B cell (primary cell): Measurements from ENCODE around the gene MYLK4. TPM values are rescaled to one million over a fixed set of nuclear protein-coding genes. Genes with fewer than 3 reads are reported as not detected.

Experiments used
- ATAC-seq: fragments of 200-7000 bp; cut with Tn5 transposase; one replicate; pipeline ENCODE4 v1.10.0; 2021; ENCODE audit warnings: low read depth, mild to moderate bottlenecking, moderate number of reproducible peaks, moderate library complexity
- CTCF ChIA-PET: fragments of 350-600 bp; sonication (Branson Sonifier 250); formaldehyde crosslinking; loops from one replicate; lab custom pipeline; 2021; ENCODE audit warnings: antibody characterized with exemption, inconsistent platforms; lab: Charles Lee
- POLR2A ChIA-PET: fragments of 350-600 bp; sonication (Branson Sonifier 250); formaldehyde crosslinking; loops from one replicate; lab custom pipeline; 2021; ENCODE audit warnings: antibody characterized with exemption; lab: Charles Lee
- DNase-seq: peaks from one replicate; pipeline ENCODE4 v3.0.0; 2013
- H2AFZ ChIP-seq: 2 replicates; pipeline ENCODE4 v1.6.1; 2012; ENCODE audit warnings: mild to moderate bottlenecking, low read depth, low read length; ENCODE audit not compliant: insufficient read depth, poor library complexity, severe bottlenecking
- H3K27ac ChIP-seq, 2 donors: 1 replicate in 1 of 2; 2 replicates in 1 of 2; pipeline ENCODE4 v1.5.1; 2012 to 2013; ENCODE audit warnings: low read length in 2 of 2, mild to moderate bottlenecking in 2 of 2, moderate library complexity in 1 of 2
- H3K27me3 ChIP-seq, 4 experiments: fragments of 200-600 bp in 1 of 4; sonication (generic) in 1 of 4; replicated peaks in 1 of 4; 1 replicate in 2 of 4; 2 replicates in 2 of 4; pipeline versions ENCODE4 v1.6.1 to v1.7.0; 2013 to 2016; ENCODE audit warnings: low read length in 3 of 4, mild to moderate bottlenecking in 2 of 4, mixed read lengths in 1 of 4, moderate library complexity in 1 of 4; ENCODE audit not compliant: insufficient read depth in 4 of 4, control insufficient read depth in 3 of 4; ENCODE audit errors: control extremely low read depth in 1 of 4
- H3K36me3 ChIP-seq, 2 experiments: replicated peaks in 1 of 2; 1 replicate in 1 of 2; 2 replicates in 1 of 2; pipeline versions ENCODE4 v1.6.1 to v1.7.1; 2013; ENCODE audit warnings: low read length in 1 of 2; ENCODE audit not compliant: insufficient read depth in 2 of 2, control insufficient read depth in 1 of 2; ENCODE audit errors: control extremely low read depth in 1 of 2, extremely low read depth in 1 of 2
- H3K4me1 ChIP-seq, 2 donors: fragments of 200-600 bp in 1 of 2; sonication (generic) in 1 of 2; 1 replicate in 1 of 2; 2 replicates in 1 of 2; pipeline versions ENCODE4 v1.5.1 to v1.6.1; 2013 to 2017; ENCODE audit warnings: low read length in 2 of 2; ENCODE audit not compliant: control insufficient read depth in 2 of 2, insufficient read depth in 2 of 2
- H3K4me2 ChIP-seq: replicated peaks from 2 replicates; pipeline ENCODE3; 2012; ENCODE audit warnings: mild to moderate bottlenecking, low read depth, low read length; ENCODE audit not compliant: poor library complexity, severe bottlenecking
- H3K4me3 ChIP-seq, 5 experiments: fragments of 200-600 bp in 1 of 5; sonication (generic) in 1 of 5; 1 replicate in 3 of 5; 2 replicates in 2 of 5; pipeline versions ENCODE4 v1.5.1 to v1.7.0; 2011 to 2016; ENCODE audit warnings: low read length in 4 of 5, mild to moderate bottlenecking in 4 of 5, low read depth in 2 of 5, control low read depth in 1 of 5, moderate library complexity in 1 of 5; ENCODE audit not compliant: insufficient read depth in 1 of 5; ENCODE audit errors: control extremely low read depth in 1 of 5, extremely low read depth in 1 of 5
- H3K79me2 ChIP-seq: fragments of 200-600 bp; sonication (generic); one replicate; pipeline ENCODE4 v1.6.0; 2016; ENCODE audit warnings: low read length; ENCODE audit not compliant: control insufficient read depth, insufficient read depth
- H3K9ac ChIP-seq: fragments of 200-600 bp; sonication (generic); 2 replicates; pipeline ENCODE4 v1.6.1; 2017; ENCODE audit warnings: mild to moderate bottlenecking, low read length, moderate library complexity
- H3K9me3 ChIP-seq, 3 donors: one replicate each; pipeline versions ENCODE4 v1.6.1 to v1.7.1; 2013; ENCODE audit warnings: low read length in 2 of 3; ENCODE audit not compliant: control insufficient read depth in 2 of 3, insufficient read depth in 1 of 3; ENCODE audit errors: control extremely low read depth in 1 of 3
- H4K20me1 ChIP-seq: 2 replicates; pipeline ENCODE4 v1.6.0; 2012; ENCODE audit warnings: mild to moderate bottlenecking, low read length; ENCODE audit not compliant: insufficient read depth, control insufficient read depth, poor library complexity, severe bottlenecking
- H3K27ac Mint-ChIP-seq: one replicate; pipeline ENCODE4 v1.8.0; 2021; ENCODE audit warnings: mixed read lengths
- H3K27me3 Mint-ChIP-seq: one replicate; pipeline ENCODE4 v1.8.0; 2021; ENCODE audit warnings: mixed read lengths
- H3K4me1 Mint-ChIP-seq: one replicate; pipeline ENCODE4 v1.8.0; 2021; ENCODE audit warnings: mixed read lengths
- H3K4me3 Mint-ChIP-seq: one replicate; pipeline ENCODE4 v1.8.0; 2021; ENCODE audit warnings: mixed read lengths
- H3K9me3 Mint-ChIP-seq: one replicate; pipeline ENCODE4 v1.8.0; 2022; ENCODE audit warnings: mixed read lengths; ENCODE audit not compliant: insufficient read depth
- CTCF ChIP-seq: fragments of 200-600 bp; IDR thresholded peaks from one replicate; pipeline ENCODE4 v1.8.0; 2022; ENCODE audit warnings: antibody characterized with exemption, mild to moderate bottlenecking
- EZH2 ChIP-seq: IDR thresholded peaks from 2 replicates; pipeline ENCODE4 v1.6.1; 2012; ENCODE audit warnings: borderline replicate concordance, low read depth, mild to moderate bottlenecking, moderate library complexity, low read length; ENCODE audit not compliant: insufficient read depth, poor library complexity, severe bottlenecking
- WGBS: methylation state at CpG from one replicate; pipeline ENCODE4 v1.1.5; 2013; ENCODE audit warnings: missing lambda C conversion rate; ENCODE audit not compliant: insufficient coverage; 5-methylcytosine and 5-hydroxymethylcytosine counted together
- intact Hi-C: fragments of 100-400 bp; cut with micrococcal nuclease; formaldehyde crosslinking; loops from one replicate; pipeline ENCODE4 v1.10.0; 2022
- polyA plus RNA-seq: library from polyadenylated mRNA; depleted of rRNA; stranded (reverse); fragments of >200 nt; gene quantifications from 2 replicates; pipeline ENCODE4 v1.2.3, GENCODE V29; 2012
- total RNA-seq, 2 donors: library from RNA; stranded (reverse); fragments of 120-200 nt in 1 of 2; gene quantifications; 1 replicate in 1 of 2; 2 replicates in 1 of 2; pipeline versions ENCODE4 v1.2.3 to v1.2.4, GENCODE V29; 2013 to 2022

Gene MYLK4
- total and polyA plus RNA-seq, 2 donors (not counting 1 experiment from before 2014, with no cell fraction given) = 0.51 to 1.2 TPM

- H3K27me3 ChIP-seq = peaks cover 0 to 15% (median 6%) of the 10 kb centered on the region in 4 experiments
- H3K4me2 ChIP-seq = no peak overlapping the region
- ATAC-seq = no peak
- ChIA-PET POLR2A (no interaction called here), CTCF (interaction anchor here (0.7 to 1.4 kb wide), 3 partner anchors 13 to 1160 kb away, joined by 3 read pairs; no protein-coding TSS in a partner anchor)
- no CpG with 5 or more reads among the region's 2 CpGs for WGBS
- peaks cover 0 to 3% (median 0%) of the 10 kb centered on the region in 3 donors for H3K9me3 ChIP-seq
- no peaks in the 10 kb centered on the region for H3K4me1 ChIP-seq
- intact Hi-C loops = no loop called here
- Mint-ChIP-seq H3K27ac (no peak overlapping the region), H3K4me1 (peaks cover 5% of the 10 kb centered on the region), H3K4me3 (no peak overlapping the region), H3K9me3 (peaks cover 2% of the 10 kb centered on the region), H3K27me3 (peaks cover 18% of the 10 kb centered on the region)
- H3K9ac ChIP-seq = no peak overlapping the region
- no peaks in the 10 kb centered on the region for H3K79me2 ChIP-seq
- DNase-seq = no peak
- no peak overlapping the region for H3K27ac ChIP-seq
- no peak overlapping the region for H2AFZ ChIP-seq
- H3K36me3 ChIP-seq = no peaks in the 10 kb centered on the region
- TF ChIP-seq EZH2 (no peak), CTCF (no peak)
- H4K20me1 ChIP-seq = no peaks in the 10 kb centered on the region
- no peak overlapping the region for H3K4me3 ChIP-seq
Measured at GRCh38 chr6:2756241-2756640, 5.5 kb upstream of the MYLK4 start.

GRCh38 chr6:2755456-2755855 lies 4.7 kb upstream of the MYLK4 start:
- Histone ChIP-seq H3K36me3 (no peaks in the 10 kb centered on the region), H3K27me3 (peaks cover 0 to 20% (median 14%) of the 10 kb centered on the region in 4 experiments), H3K79me2 (no peaks in the 10 kb centered on the region), H3K9ac (no peak overlapping the region), H3K4me2 (no peak overlapping the region), H3K9me3 (peaks cover 0 to 3% (median 0%) of the 10 kb centered on the region in 3 donors), H4K20me1 (no peaks in the 10 kb centered on the region), H3K4me3 (no peak overlapping the region), H3K4me1 (no peaks in the 10 kb centered on the region), H2AFZ (no peak overlapping the region), H3K27ac (no peak overlapping the region)
- ATAC-seq (no peak), DNase-seq (no peak)
- POLR2A ChIA-PET = no interaction called here
- WGBS = 100% methylated on average over 1 of the region's 3 CpGs
- no peak overlapping the region for H3K4me3 Mint-ChIP-seq
- no peak for TF ChIP-seq EZH2
- TF ChIP-seq CTCF = no peak
- H3K4me1 Mint-ChIP-seq = peaks cover 4% of the 10 kb centered on the region
- peaks cover 26% of the 10 kb centered on the region for H3K27me3 Mint-ChIP-seq
- H3K9me3 Mint-ChIP-seq = peaks cover 2% of the 10 kb centered on the region
- intact Hi-C loops = no loop called here
- CTCF ChIA-PET = interaction anchor here (0.8 kb wide), 1 partner anchor 14 kb away, joined by 3 read pairs; no protein-coding TSS in a partner anchor
- no peak overlapping the region for H3K27ac Mint-ChIP-seq
